HG02798 (cell line): ENCODE results near the gene ATG12.
"Not testable (repeated sequence)": the region's sequence is repeated elsewhere in the genome, so short reads cannot be mapped to it uniquely, and the experiment has no call there.

Experiments
- ATAC-seq: cut with Tn5 transposase; IDR thresholded peaks from one replicate; pipeline ENCODE4 v1.9.1; 2021; ENCODE audit warnings: mild to moderate bottlenecking; ENCODE audit not compliant: unreplicated experiment, poor library complexity

Gene ATG12

GRCh38 chr5:115810761-115811160 is 30.6 kb downstream of the ATG12 start:
- ATAC-seq: no peak

- no peak for ATAC-seq
Measured at GRCh38 chr5:115809946-115810345, 31.4 kb downstream of the ATG12 start.

GRCh38 chr5:115808066-115808465 is 33.3 kb downstream of the ATG12 start:
- ATAC-seq: not testable (repeated sequence)

GRCh38 chr5:115807654-115808052 is 33.7 kb downstream of the ATG12 start:
- no peak for ATAC-seq

GRCh38 chr5:115806986-115807653 is 34.2 kb downstream of the ATG12 start:
- ATAC-seq: no peak

GRCh38 chr5:115801984-115802383 is 39.4 kb downstream of the ATG12 start:
- ATAC-seq: no peak

GRCh38 chr5:115801152-115801551 is 40.2 kb downstream of the ATG12 start:
- no peak for ATAC-seq

GRCh38 chr5:115800108-115800507 is 41.3 kb downstream of the ATG12 start:
- ATAC-seq: no peak

- no peak for ATAC-seq
Measured at GRCh38 chr5:115798252-115798651, 43.1 kb downstream of the ATG12 start.

- no peak for ATAC-seq
Measured at GRCh38 chr5:115796656-115797055, 44.7 kb downstream of the ATG12 start.

GRCh38 chr5:115795700-115796099 is 45.7 kb downstream of the ATG12 start:
- no peak for ATAC-seq

- no peak for ATAC-seq
Measured at GRCh38 chr5:115788440-115788839, 52.9 kb downstream of the ATG12 start.

- ATAC-seq: no peak
Measured at GRCh38 chr5:115787426-115787825, 53.9 kb downstream of the ATG12 start.

GRCh38 chr5:115785381-115786065 is 55.8 kb downstream of the ATG12 start:
- ATAC-seq: no peak

GRCh38 chr5:115778417-115778816 is 62.9 kb downstream of the ATG12 start:
- no peak for ATAC-seq
